HG03439 (cell line): ENCODE measurements around the gene ALG3.
"Not testable (repeated sequence)": the region's sequence is repeated elsewhere in the genome, so short reads cannot be mapped to it uniquely, and the experiment has no call there.

Experiments used
- ATAC-seq: cut with Tn5 transposase; IDR thresholded peaks from one replicate; pipeline ENCODE4 v1.9.1; 2021; ENCODE audit warnings: mild to moderate bottlenecking, moderate library complexity; ENCODE audit not compliant: unreplicated experiment

ALG3 gene

DNA sequence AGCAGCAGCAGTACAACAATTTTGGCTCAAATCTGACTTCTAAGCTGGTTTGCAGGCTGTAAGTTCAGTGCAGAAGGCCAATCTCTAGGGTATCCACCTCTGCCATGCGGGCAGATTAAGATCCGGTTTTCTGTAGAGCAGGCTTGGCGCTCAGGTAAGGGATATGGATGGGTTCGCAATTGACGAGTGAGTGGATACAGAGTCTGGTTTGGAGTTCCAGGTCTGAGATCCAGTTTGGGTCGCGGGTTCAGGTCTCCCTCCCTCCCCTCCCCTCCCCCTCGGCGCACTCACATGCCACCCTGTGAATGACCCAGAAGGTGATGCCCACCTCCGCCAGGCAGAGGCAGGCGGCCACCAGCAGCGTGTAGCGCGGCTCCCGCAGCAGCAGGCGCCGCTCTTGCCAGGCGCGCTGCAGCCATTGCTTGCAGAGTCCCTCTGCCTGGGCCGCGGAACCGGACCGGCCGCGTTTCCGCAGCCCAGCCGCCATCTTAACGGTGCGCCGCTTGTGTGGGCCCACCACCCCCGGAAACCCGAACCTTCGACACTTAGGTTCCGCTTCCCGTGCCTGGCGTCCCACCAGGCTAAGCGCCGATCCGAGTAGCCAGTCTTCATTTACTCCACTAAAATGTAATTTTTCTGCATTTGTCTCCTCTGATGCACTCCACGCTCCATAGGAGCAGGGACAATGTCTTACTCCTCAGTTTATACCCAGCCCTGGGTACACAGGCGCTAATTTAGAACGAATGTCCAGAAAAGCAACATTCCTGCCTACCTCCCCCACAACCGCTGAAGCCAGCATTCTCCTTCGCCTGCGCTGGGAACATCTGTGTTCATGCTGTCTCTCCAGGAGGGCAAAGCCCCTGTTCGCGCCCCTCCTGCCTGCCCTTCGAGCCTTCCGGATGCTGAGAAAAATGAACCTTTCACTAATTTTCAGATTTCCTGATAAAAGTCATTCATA, at the start of gene ALG3:
Gene ALG3 (minus strand): TSS at position 509 of the 958 bp plus-strand sequence. CDS start 22 bp downstream, at position 487.
- ATAC-seq: peak; percentile 56

DNA sequence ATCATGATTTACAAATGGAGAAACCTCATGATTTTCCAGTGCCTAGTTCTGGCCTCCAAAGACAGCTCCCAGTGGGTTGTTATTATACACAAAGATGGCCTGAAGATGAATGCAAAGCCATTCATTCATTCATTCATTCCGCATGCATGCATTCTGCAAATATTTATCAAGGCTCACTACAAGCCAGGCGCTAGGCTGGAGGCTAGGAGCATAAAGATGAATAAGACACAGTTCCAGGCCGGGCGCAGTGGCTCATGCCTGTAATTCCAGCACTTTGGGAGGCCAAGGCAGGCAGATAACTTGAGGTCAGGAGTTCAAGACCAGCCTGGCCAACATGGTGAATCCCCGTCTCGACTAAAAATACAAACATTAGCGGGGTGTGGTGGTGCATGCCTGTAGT, 47.9 kb upstream of the ALG3 start:
- ATAC-seq: no peak

DNA sequence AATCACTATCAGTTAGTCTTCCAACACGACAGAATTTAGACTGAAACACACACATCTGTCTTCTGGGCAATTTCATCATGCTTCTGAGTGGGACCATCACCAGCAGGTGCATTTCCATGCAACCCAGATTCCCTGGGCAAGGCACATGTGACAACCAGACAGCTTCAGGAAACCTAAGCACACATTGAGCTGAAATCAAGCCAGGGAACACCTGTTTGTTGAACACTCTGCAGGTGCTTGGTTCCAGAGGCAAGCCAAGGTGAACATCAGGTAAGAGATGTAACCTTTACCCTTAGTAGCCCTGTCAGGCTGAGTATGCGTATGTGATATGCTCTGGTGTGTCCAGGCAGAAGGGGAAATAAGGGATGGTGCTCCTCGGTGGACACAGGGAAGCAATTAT, 47.0 kb upstream of the ALG3 start:
- ATAC-seq: no peak

DNA sequence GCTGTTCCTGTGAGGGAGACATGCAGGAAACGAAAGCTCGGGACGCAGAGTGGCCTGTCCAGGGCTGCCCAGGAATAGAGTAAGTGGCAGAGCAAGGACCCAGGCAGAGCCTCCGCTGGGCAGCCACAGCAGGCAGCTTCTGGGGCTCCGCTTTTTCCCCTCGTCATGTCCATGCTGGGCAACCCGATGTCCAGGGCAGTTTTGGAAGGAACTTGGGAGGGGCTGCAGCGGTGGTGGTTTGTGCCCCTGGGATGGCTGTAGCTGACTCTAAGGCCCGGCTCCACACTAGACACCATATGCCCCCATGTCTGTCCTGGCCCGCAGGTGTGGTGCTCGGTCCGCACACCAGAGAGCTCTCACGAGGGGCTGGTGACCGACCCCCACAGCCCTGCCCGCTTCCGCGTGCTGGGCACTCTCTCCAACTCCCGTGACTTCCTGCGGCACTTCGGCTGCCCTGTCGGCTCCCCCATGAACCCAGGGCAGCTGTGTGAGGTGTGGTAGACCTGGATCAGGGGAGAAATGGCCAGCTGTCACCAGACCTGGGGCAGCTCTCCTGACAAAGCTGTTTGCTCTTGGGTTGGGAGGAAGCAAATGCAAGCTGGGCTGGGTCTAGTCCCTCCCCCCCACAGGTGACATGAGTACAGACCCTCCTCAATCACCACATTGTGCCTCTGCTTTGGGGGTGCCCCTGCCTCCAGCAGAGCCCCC, 43.1 kb upstream of the ALG3 start:
- ATAC-seq: no peak

DNA sequence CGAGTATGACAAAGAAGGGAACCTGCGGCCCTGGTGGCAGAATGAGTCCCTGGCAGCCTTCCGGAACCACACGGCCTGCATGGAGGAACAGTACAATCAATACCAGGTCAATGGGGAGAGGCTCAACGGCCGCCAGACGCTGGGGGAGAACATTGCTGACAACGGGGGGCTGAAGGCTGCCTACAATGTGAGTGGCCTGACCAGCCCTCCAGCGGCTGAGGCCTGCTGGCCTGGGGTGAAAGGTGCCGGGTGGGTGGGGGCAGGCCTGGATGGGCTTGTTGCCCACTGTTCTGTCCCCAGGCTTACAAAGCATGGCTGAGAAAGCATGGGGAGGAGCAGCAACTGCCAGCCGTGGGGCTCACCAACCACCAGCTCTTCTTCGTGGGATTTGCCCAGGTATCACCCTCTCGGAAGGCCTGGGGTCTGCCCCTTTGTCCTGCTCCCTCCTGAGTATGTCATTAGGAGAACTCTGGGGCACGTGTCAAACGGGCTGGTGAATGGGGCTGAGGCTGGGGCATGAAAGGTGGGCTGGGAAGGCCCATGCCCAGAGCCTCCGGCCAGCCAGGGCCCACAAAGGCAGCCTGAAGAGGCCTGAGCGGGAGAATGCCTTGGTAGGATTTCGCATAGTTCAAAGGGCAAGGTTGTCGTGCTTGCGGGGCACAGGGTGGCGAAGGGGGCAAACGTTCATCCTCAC, 42.4 kb upstream of the ALG3 start:
- ATAC-seq: no peak

DNA sequence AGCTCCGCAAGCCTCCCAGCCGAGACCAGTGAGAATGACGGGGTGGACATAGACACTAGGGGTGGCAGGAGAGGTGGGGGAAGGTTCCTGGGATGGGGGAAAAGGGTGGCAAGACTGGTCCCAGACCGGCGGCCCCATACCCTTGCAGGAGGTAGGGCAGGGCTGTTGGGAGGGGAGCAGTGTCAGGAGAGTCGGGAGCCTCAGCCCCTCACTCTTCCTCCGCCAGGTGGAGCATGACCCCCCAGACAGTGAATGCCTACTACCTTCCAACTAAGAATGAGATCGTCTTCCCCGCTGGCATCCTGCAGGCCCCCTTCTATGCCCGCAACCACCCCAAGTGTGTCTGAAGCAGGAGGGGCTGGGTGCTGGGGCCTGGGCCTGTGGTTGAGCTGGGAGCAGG, 41.6 kb upstream of the ALG3 start:
- ATAC-seq: no peak

DNA sequence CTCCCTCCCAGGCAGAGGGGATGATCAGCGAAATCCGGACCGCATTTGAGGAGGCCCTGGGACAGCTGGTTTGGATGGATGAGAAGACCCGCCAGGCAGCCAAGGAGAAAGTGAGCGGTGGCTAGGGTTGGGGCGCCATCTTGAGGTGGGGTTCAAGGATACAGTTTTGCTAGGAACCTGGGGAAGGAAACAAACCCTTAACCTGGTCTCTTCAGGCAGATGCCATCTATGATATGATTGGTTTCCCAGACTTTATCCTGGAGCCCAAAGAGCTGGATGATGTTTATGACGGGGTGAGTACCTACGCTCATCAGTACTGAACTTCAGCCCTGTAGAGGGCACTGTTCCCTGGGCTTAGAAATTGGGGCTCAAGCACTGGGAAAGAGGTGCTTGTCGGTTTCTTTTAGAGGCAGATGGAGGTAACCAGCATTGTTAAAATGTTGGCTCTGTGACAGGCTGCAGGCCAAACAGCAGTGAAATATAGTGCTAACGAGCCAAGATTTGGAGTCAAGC, 40.7 kb upstream of the ALG3 start:
- ATAC-seq: no peak

DNA sequence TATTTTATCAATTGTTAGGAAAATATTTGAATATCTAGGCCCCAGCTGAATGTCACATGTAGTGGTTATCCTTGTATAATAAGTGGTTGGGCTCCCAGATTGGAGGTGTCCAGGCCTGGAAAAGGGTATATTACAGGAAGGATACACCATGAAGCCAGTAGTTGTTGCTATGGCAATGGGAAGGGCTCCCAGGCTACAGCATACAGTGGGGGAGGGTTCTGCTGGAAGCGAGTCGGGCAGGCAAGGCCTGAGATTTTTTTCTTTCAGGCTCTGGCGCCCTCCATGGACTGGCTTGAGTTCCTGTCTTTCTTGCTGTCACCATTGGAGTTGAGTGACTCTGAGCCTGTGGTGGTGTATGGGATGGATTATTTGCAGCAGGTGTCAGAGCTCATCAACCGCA, 35.9 kb upstream of the ALG3 start:
- no peak for ATAC-seq

DNA sequence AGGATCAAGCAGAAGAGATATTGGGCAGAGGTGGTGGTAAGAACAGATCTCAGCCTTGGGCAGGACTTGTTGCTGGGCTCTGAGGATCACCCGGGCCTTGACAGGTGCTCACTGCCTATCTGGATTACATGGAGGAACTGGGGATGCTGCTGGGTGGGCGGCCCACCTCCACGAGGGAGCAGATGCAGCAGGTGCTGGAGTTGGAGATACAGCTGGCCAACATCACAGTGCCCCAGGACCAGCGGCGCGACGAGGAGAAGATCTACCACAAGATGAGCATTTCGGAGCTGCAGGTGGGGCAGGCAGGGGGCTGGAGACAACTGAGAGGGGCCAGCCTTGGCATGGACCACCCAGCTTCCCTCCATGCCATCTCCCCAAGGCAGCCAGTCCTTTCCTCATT, 34.9 kb upstream of the ALG3 start:
- ATAC-seq: no peak

DNA sequence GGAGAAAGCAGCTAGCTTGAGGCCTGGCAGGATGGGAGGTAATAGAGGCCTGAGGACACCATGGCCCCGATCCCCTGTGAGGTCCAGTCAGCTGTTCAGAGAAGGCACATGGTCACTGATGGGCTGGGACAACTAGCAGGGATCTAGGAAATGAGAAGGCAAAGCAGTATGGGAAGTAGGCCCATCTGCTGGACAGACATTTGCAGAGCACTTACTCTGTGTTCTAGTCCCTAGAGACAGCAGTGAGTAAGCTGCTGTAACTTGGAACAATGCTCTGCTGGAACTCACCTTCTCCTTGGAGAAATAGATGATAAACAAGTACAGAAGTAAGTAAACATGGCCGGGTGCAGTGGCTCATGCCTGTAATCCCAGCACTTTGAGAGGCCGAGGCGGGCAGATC, 34.2 kb upstream of the ALG3 start:
- ATAC-seq: no peak

DNA sequence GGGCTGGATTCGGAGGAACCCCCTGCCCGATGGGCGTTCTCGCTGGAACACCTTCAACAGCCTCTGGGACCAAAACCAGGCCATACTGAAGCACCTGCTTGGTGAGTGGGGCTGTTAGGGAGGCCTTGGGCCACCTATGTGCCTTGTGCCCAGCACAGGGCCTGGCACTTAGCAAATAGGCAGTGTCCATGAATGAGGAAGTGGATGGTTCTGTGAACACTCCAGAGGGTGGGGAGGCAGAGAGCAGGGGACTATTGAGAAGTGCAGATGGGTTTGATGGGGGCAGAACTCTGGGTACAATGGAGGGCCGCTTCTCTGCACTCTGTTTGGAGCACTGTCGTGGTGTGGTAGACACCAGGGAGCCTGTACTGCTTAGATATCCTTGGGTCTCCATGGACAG, 28.6 kb upstream of the ALG3 start:
- ATAC-seq: no peak

DNA sequence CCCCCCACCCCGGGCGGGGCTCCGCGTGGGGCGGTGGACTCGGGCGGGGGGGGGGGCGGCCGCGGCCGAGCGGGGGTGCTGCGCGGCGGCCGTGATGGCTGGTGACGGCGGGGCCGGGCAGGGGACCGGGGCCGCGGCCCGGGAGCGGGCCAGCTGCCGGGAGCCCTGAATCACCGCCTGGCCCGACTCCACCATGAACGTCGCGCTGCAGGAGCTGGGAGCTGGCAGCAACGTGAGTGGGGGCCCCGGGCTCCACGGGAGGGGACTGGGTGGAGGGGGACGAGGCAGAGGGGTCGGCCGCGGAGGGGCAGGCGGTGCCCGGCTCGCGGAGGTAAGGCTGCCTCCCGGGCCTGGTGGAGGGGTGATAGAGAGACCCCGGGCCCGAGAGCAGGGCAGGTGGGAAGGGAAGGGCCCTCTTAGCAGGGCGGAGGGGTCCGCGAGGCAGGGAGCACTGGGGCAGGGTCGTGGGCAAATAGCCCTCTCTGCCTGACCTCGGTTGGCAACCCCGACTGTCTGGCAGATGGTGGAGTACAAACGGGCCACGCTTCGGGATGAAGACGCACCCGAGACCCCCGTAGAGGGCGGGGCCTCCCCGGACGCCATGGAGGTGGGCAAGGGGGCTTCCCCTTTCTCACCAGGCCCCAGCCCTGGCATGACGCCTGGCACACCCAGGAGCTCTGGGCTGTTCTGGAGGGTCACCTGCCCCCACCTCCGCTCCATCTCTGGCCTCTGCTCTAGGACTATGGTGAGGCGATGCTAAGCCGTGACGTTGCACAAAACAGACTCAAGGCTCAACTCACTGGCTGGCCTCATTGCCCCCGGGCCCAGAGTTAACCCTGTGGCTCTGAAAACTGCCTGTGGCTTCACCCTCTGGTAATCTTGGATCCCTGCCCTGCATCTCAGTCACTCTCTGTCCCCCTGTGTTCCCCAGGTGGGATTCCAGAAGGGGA, 27.5 kb upstream of the ALG3 start, which contains the start of gene ECE2:
Gene ECE2 (plus strand): TSS at position 62 of the 950 bp plus-strand sequence. CDS start 132 bp downstream, at position 194.
- ATAC-seq: no peak

DNA sequence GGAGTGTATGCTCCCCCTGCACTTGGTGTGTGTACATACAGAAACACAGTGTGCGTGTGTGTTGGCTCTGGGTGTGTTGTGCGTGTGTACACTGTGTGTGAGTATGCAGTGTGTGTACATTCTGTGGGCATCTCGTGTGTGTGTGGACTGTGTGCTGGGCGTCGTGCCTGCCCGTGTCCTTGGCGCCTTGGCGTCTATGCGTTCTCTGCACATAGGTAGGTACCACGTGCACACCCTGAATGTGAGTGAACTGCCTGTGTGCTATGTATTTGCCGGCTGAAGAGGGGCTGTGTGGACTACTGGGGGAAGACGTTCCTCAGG, 26.6 kb upstream of the ALG3 start:
- no peak for ATAC-seq

DNA sequence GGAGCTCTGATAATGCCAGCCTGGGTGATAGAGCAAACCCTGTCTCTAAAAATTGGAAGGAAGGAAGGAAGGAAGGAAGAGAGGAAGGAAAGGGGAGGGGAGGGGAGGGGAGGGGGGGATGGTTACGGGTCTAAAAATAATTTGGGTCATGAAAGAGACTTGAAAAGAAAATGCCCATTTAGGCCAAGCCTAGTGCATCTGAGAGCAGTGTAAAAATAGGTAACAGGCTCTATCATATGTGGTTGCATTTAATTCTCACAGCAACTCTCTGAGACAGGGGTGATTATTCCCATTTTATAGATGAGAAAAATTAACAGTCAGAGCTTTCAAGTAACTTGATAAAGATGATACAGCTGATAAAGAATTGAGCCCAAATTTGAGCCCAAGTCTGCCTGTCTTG, 23.5 kb upstream of the ALG3 start:
- ATAC-seq: no peak

DNA sequence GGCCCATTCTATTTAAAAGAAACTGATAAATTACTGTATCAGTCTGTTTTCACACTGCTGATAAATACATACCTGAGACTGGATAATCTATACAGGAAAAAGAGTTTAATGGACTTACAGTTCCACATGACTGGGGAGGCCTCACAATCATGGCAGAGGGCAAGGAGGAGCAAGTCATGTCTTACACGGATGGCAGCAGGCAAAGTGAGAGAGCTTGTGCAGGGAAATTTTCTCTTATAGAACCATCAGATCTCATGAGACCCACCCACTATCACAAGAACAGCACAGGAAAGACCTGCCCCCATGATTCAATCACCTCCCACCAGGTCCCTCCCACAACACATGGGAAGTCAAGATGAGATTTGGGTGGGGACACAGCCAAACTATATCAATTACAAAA, 18.5 kb upstream of the ALG3 start:
- not testable (repeated sequence) for ATAC-seq

DNA sequence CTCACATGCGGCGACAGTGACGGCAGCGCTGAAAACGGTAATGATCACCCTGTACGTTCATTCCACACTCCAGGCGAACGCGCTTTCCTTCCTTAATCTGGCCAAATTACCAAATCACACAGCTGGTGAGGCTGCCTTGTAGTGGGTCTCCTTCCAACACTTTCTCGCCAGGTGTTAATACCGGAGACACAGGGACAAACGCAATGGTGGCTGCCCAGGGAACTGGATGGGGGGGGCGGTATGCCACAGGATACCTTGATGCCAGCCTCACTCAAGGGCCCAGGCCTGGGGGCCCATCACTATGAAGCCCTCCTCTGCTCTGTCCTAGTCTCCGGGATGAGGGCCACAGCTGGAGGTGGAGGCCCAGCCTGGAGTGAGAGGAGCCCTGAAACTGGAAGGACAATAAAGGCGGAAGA, 14.0 kb upstream of the ALG3 start:
- no peak for ATAC-seq

DNA sequence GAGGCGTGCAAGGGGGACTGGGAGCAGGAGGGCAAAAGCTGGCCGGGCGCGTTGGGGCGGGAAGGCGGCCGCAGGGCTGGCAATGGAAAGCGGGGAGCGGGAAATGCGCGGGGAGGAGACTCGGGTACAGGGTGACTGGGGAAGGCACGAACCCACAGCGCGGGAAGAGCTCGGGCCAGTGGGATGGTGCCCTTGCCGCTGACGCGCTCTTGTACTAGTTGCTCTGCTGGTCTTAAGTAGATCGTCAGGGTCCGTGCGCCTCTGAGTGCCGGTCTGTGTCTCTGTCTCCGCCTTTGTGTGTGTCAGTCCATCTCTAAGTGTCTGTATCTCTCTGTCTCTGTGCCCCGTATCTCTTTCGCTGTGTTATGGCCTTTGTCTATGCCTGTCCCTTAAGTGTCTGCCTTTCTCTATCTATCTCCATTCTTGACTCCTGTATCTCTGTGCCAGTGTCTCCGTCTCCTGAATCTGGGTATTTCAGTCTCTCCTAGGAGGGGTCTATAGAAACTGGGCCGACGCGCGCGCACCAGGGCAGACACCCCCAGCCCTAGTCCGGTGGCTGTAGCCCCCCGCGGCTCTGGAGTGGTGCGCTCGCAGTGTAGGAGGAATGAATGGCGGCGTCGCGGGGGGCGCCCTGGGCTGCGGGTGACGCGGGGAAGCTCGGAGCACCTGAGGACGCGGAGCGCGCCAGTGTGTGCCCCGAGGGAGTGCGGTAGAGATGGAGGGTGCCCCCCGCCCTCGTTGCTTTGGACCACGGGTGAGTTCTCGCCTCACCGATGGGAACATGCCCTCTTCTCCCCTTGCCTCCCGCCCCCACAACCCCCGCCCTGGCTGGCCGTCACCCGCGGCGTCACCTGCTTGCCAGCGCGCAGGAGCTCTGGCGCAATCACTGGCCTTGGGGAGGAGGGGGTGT, 13.3 kb upstream of the ALG3 start:
- ATAC-seq: no peak

DNA sequence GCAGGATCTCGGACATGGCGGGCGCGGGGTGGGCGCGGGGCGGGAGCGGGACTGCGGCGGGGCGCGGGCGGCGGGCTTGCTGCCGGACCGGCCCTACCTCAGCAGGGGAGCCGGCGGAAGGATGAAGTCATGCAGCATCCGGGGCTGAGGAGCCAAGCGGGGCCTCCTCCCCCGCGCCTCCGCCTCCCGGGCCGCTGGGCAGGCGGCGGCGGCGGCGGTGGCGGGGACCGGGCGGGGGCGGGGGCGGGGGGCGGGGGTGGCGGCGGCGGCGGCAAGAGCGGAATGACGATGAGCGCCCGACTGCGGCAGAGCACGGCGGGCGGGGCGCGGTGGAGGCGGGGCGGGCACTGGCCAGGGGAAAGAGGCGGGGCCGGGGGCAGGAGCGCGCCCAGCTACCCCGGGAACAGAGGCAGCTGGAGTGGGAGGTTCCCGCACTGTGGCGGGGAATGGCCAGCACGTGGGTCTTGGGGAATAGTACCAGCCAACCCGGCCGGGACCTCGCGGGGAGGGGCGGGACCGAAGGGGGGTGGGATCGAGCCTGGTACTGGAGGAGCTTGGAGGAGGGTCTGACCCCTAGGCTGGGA, 12.6 kb upstream of the ALG3 start, which contains the start of gene CAMK2N2:
Gene CAMK2N2 (minus strand): TSS at position 284 of the 584 bp plus-strand sequence. CDS start 268 bp downstream, at position 16.
- ATAC-seq: no peak
